HEK293 (cell line): ENCODE data around the gene NEK3.

Source experiments
- CTCF ChIA-PET: fragments of 350-600 bp; formaldehyde crosslinking; extraction: SDS; loops from one replicate; lab custom pipeline; 2021; ENCODE audit warnings: antibody characterized with exemption; lab: Yijun Ruan, JAX
- POLR2A ChIA-PET: fragments of 300-600 bp; formaldehyde crosslinking; extraction: SDS; loops from one replicate; lab custom pipeline; 2020; ENCODE audit warnings: antibody characterized with exemption, inconsistent platforms; lab: Yijun Ruan, JAX
- H3K27ac ChIP-seq: fragments of 200-500 bp; sonication (Bioruptor generic); 2 replicates; pipeline ENCODE4 v1.5.1; 2014; ENCODE audit warnings: low read depth, low read length, control low read depth, inconsistent platforms; ENCODE audit errors: extremely low read depth
- H3K36me3 ChIP-seq, 2 experiments: fragments of 200-500 bp in 1 of 2; sonication (Bioruptor generic) in 1 of 2; 1 replicate in 1 of 2; 2 replicates in 1 of 2; pipeline ENCODE4 v1.5.1; 2014 to 2017; ENCODE audit warnings: inconsistent platforms in 2 of 2, low read length in 2 of 2; ENCODE audit not compliant: control insufficient read depth in 2 of 2, insufficient read depth in 1 of 2
- H3K4me1 ChIP-seq: fragments of 200-500 bp; sonication (Bioruptor generic); 2 replicates; pipeline ENCODE4 v1.5.1; 2014; ENCODE audit warnings: mild to moderate bottlenecking, low read length, inconsistent platforms; ENCODE audit not compliant: control insufficient read depth, insufficient read depth
- H3K4me3 ChIP-seq: 2 replicates; pipeline ENCODE4 v1.5.1; 2011; ENCODE audit warnings: low read depth, mild to moderate bottlenecking, control low read depth, low read length, moderate library complexity
- H3K9me3 ChIP-seq: fragments of 200-500 bp; sonication (Bioruptor generic); 2 replicates; pipeline ENCODE4 v1.5.1; 2014; ENCODE audit warnings: low read depth, low read length, inconsistent platforms; ENCODE audit not compliant: control insufficient read depth, insufficient read depth
- PBX3 ChIP-seq: sonication (generic); formaldehyde crosslinking; IDR thresholded peaks from 2 replicates; pipeline ENCODE4 v1.8.1; 2022; ENCODE audit warnings: mild to moderate bottlenecking, moderate library complexity, missing genetic modification reagents
- SCRT1 ChIP-seq: fragments of 450-650 bp; formaldehyde crosslinking; IDR thresholded peaks from 2 replicates; pipeline ENCODE4 v1.5.1; 2016; ENCODE audit warnings: missing biosample characterization, missing genetic modification characterization, borderline replicate concordance
- SETDB1 ChIP-seq: IDR thresholded peaks from one replicate; pipeline ENCODE4 v1.6.1; 2017; ENCODE audit warnings: mild to moderate bottlenecking, low read length, moderate library complexity, mixed read lengths; ENCODE audit not compliant: insufficient read length
- SP2 ChIP-seq: fragments of 450-650 bp; formaldehyde crosslinking; IDR thresholded peaks from 2 replicates; pipeline ENCODE4 v1.5.1; 2016; ENCODE audit warnings: missing biosample characterization, missing genetic modification characterization
- ZNF146 ChIP-seq: fragments of 450-650 bp; formaldehyde crosslinking; IDR thresholded peaks from 2 replicates; pipeline ENCODE4 v1.5.1; 2016; ENCODE audit warnings: missing biosample characterization, missing genetic modification characterization
- ZNF174 ChIP-seq: fragments of 450-650 bp; formaldehyde crosslinking; IDR thresholded peaks from 2 replicates; pipeline ENCODE4 v1.5.0; 2017; ENCODE audit warnings: missing biosample characterization, mild to moderate bottlenecking, missing genetic modification characterization
- ZNF211 ChIP-seq: fragments of 450-650 bp; formaldehyde crosslinking; IDR thresholded peaks from 2 replicates; pipeline ENCODE4 v1.5.1; 2016; ENCODE audit warnings: low read depth, missing biosample characterization, missing genetic modification characterization
- ZNF302 ChIP-seq: fragments of 450-650 bp; formaldehyde crosslinking; IDR thresholded peaks from 2 replicates; pipeline ENCODE4 v1.5.1; 2016; ENCODE audit warnings: missing biosample characterization, missing genetic modification characterization, low read depth
- ZNF394 ChIP-seq: fragments of 450-650 bp; formaldehyde crosslinking; IDR thresholded peaks from 2 replicates; pipeline ENCODE4 v1.5.1; 2016; ENCODE audit warnings: missing biosample characterization, missing genetic modification characterization, mild to moderate bottlenecking, moderate library complexity, borderline replicate concordance
- ZNF404 ChIP-seq: fragments of 450-650 bp; formaldehyde crosslinking; IDR thresholded peaks from 2 replicates; pipeline ENCODE4 v1.5.1; 2017; ENCODE audit warnings: missing biosample characterization, missing genetic modification characterization
- ZNF416 ChIP-seq: fragments of 450-650 bp; formaldehyde crosslinking; IDR thresholded peaks from 2 replicates; pipeline ENCODE4 v1.5.1; 2016; ENCODE audit warnings: missing biosample characterization, missing genetic modification characterization
- ZNF449 ChIP-seq: fragments of 450-650 bp; formaldehyde crosslinking; IDR thresholded peaks from 2 replicates; pipeline ENCODE4 v1.5.1; 2017; ENCODE audit warnings: missing biosample characterization, mild to moderate bottlenecking, missing genetic modification characterization, moderate library complexity
- ZNF555 ChIP-seq: fragments of 450-650 bp; formaldehyde crosslinking; conservative IDR thresholded peaks from 2 replicates; pipeline ENCODE4 v1.5.1; 2017; ENCODE audit warnings: missing biosample characterization, mild to moderate bottlenecking, missing genetic modification characterization, inconsistent platforms
- ZNF560 ChIP-seq: fragments of 450-650 bp; formaldehyde crosslinking; IDR thresholded peaks from 2 replicates; pipeline ENCODE4 v1.5.1; 2017; ENCODE audit warnings: missing biosample characterization, missing genetic modification characterization, borderline replicate concordance
- ZNF561 ChIP-seq: fragments of 450-650 bp; IDR thresholded peaks from 2 replicates; pipeline ENCODE4 v1.5.1; 2018; ENCODE audit warnings: missing biosample characterization, missing genetic modification characterization, borderline replicate concordance
- ZNF623 ChIP-seq: fragments of 450-650 bp; formaldehyde crosslinking; IDR thresholded peaks from 2 replicates; pipeline ENCODE4 v1.5.1; 2016; ENCODE audit warnings: missing biosample characterization, missing genetic modification characterization
- ZNF660 ChIP-seq: fragments of 450-650 bp; IDR thresholded peaks from 2 replicates; pipeline ENCODE4 v1.5.1; 2018; ENCODE audit warnings: missing biosample characterization, mild to moderate bottlenecking, missing genetic modification characterization
- TF ChIP-seq, protein P1 (sequence below): fragments of 450-650 bp; formaldehyde crosslinking; IDR thresholded peaks from 2 replicates; pipeline ENCODE4 v1.5.1; 2016; ENCODE audit warnings: missing biosample characterization, missing genetic modification characterization
- TF ChIP-seq, protein P2 (sequence below): fragments of 450-650 bp; formaldehyde crosslinking; IDR thresholded peaks from 2 replicates; pipeline ENCODE4 v1.5.1; 2016; ENCODE audit warnings: missing biosample characterization, missing genetic modification characterization

The NEK3 gene

DNA sequence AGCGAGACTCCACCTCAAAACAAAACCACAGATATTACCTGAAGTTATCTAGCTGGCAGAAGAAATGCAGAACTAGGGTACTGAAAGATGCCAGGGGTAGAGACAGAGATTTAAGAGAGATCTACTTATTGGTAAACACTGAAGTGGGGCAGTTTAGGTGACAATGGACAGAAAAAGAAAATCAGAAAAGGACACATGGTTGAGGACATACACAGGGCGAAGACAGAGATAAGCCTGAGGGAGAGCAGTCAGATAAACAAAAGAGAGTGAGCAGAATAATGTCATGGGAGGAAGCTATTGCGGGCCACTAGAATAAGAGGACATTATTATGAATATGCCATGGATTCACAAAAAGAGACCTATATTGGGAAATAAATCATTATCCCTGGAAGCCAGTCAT lies 33.9 kb downstream of the NEK3 start:
- no peaks in the 10 kb centered on the region for H3K4me1 ChIP-seq
- H3K9me3 ChIP-seq: no peaks in the 10 kb centered on the region
- TF ChIP-seq ZNF660 (no peak), ZNF560 (tag by site-specific recombination) (no peak), ZNF555 (tag by site-specific recombination) (no peak), ZNF211 (no peak), ZNF449 (tag by site-specific recombination) (no peak), ZNF146 (tag by site-specific recombination) (no peak), SETDB1 (no peak)
- ChIA-PET CTCF (interaction anchor here (1.2 to 4.0 kb wide), 2 partner anchors 229 to 310 kb away, joined by 5 to 30 read pairs; no protein-coding TSS in a partner anchor), POLR2A (no interaction called here)
- H3K27ac ChIP-seq: no peak overlapping the region
- no peak overlapping the region for H3K4me3 ChIP-seq
- no peaks in the 10 kb centered on the region for H3K36me3 ChIP-seq

DNA sequence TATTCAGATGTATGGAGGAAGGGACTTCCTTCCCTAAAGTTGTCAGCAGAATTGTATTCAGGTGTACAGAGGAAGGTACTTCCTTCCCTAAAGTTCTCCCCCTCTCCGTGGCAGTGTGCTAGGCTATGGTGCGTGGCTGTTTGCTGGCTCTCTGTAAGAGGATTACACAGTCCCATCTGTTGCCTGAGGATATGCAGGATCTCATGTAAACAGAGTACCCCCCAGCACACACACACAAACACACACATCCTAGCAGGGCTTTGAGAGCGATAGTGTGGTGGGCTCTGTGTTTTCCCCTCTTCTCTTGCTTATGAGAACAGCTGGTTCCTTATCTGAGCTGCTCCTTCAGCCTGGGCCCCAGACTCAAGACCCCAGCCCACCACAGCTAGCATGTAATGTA lies 40.8 kb downstream of the NEK3 start:
- no peak overlapping the region for H3K27ac ChIP-seq
- TF ChIP-seq ZNF416 (tag by site-specific recombination): no peak
- no peak for TF ChIP-seq ZNF394 (tag by site-specific recombination)
- TF ChIP-seq, protein P1, sequence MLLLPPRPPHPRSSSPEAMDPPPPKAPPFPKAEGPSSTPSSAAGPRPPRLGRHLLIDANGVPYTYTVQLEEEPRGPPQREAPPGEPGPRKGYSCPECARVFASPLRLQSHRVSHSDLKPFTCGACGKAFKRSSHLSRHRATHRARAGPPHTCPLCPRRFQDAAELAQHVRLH (tag by site-specific recombination): no peak
- TF ChIP-seq ZNF561 (tag by site-specific recombination): no peak
- TF ChIP-seq PBX3 (CRISPR knock-in tag): no peak
- TF ChIP-seq ZNF404 (tag by site-specific recombination): no peak
- no peak for TF ChIP-seq ZNF174
- TF ChIP-seq, protein P2, sequence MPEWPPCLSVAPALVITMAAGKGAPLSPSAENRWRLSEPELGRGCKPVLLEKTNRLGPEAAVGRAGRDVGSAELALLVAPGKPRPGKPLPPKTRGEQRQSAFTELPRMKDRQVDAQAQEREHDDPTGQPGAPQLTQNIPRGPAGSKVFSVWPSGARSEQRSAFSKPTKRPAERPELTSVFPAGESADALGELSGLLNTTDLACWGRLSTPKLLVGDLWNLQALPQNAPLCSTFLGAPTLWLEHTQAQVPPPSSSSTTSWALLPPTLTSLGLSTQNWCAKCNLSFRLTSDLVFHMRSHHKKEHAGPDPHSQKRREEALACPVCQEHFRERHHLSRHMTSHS: no peak
- no peak for TF ChIP-seq ZNF623 (tag by site-specific recombination)
- no peaks in the 10 kb centered on the region for H3K4me1 ChIP-seq
- no peaks in the 10 kb centered on the region for H3K36me3 ChIP-seq
- POLR2A ChIA-PET: no interaction called here
- CTCF ChIA-PET: no interaction called here
- no peak overlapping the region for H3K4me3 ChIP-seq
- H3K9me3 ChIP-seq: no peaks in the 10 kb centered on the region

- no peaks in the 10 kb centered on the region for H3K4me1 ChIP-seq
- no peaks in the 10 kb centered on the region for H3K36me3 ChIP-seq
- POLR2A ChIA-PET: no interaction called here
- H3K9me3 ChIP-seq: no peaks in the 10 kb centered on the region
- CTCF ChIA-PET: no interaction called here
- no peak overlapping the region for H3K4me3 ChIP-seq
- H3K27ac ChIP-seq: no peak overlapping the region
- TF ChIP-seq SCRT1 (tag by site-specific recombination) (no peak), SP2 (no peak), ZNF302 (tag by site-specific recombination) (no peak)
Observed at GRCh38 chr13:52118095-52118494, 41.3 kb downstream of the NEK3 start.
